NK-92 treated with Interleukin-12 subunit alpha and Interleukin-12 subunit beta, amount 100 ng/mL, for 24 hours (cell line): ENCODE measurements around the gene BAIAP2.
"Not testable (repeated sequence)": the region's sequence is repeated elsewhere in the genome, so short reads cannot be mapped to it uniquely, and the experiment has no call there.

Experiments used
- DNase-seq: peaks from one replicate; lab custom pipeline; 2025; lab: John Stamatoyannopoulos, UW

The BAIAP2 gene

DNA sequence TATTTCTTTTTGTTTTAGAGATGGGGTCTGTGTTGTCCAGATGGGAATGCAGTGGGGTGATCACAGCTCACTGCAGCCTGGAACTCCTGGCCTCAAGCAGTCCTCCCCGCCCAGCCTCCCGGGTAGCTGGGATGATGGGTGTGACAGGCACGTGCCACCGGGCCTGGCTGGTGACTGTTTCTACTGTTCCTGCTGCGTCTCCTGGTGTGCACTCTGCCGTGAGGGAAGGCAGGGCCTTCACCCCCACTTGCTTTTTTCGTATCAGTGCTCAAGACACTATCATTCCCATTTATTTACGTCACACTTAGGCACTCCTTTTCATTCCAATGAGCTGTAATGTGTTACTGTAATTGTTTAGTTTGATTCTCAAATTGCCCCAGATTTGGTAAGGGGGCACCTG is 105.1 kb downstream of the BAIAP2 start:
- DNase-seq: no peak

- DNase-seq: no peak
Measured at GRCh38 chr17:81140695-81141094, 105.7 kb downstream of the BAIAP2 start.

GRCh38 chr17:81142301-81143199 is 107.6 kb downstream of the BAIAP2 start:
- DNase-seq: no peak

GRCh38 chr17:81143200-81143527 is 108.2 kb downstream of the BAIAP2 start:
- no peak for DNase-seq

- no peak for DNase-seq
Measured at GRCh38 chr17:81143717-81144422, 108.9 kb downstream of the BAIAP2 start.

GRCh38 chr17:81144423-81144781 is 109.5 kb downstream of the BAIAP2 start:
- DNase-seq: no peak

- not testable (repeated sequence) for DNase-seq
Measured at GRCh38 chr17:81146208-81146607, 111.3 kb downstream of the BAIAP2 start.

DNA sequence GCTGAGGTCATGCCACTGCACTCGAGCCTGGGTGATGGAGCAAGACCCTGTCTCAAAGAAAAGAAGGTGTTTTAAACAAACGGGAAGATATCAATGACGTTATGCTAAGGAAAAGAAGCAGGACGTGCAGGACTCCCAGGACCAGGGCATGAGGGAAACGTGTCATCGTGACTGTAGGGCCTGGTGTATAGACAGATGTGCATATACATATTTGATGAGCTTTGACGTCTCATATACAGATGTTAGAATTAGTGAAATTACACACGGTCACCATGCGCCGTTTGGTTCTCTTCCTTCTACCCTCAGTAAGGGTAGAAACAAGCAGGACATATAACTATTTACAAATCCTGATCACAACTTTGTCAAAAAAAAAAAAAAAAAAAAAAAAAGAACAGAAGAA is 112.8 kb downstream of the BAIAP2 start:
- no peak for DNase-seq

DNA sequence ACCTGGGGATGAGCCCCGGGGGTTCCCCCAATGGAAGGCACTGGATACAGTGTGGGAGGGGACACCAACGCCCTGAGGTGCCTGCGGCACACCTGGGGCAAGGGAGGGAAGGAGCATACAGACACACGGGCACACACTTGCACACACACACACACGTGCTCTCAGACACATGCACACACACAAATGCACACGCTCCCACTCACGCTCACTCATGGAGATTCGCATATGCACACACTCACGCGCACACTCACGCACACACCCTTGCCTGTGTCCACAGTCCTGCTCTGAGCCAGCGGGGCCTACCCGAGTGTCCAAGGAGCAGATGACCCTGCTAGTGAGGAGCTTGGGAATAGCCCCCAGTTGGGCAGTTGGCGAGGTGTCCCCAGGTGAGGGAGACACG is 113.6 kb downstream of the BAIAP2 start:
- no peak for DNase-seq

GRCh38 chr17:81148986-81149533 is 114.1 kb downstream of the BAIAP2 start:
- no peak for DNase-seq

GRCh38 chr17:81150377-81151077 is 115.6 kb downstream of the BAIAP2 start:
- no peak for DNase-seq

GRCh38 chr17:81151278-81151677 is 116.3 kb downstream of the BAIAP2 start:
- DNase-seq: no peak

DNA sequence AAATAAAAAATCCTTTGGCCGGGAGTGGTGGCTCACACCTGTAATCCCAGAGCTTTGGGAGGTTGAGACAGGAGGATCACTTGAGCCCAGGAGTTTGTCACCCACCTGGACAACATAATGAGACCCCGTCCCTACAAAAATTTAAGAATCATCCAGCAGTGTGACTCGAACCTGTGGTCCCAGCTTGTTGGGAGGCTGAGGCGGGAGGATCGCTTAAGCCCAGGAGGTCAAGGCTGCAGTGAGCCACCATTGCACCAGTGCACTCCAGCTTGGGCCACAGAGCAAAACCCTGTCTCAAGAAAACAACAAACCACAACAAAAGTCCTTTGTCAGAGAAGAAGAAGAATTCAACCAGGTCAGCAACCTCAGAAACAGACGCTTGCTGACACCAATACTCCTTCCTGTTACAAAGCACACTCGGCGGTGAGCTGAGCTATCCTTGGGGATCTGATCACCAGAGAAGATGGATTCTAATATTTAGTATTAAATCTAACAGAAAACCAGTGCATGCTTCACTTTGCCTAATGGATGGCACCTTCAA is 117.4 kb downstream of the BAIAP2 start:
- no peak for DNase-seq

DNA sequence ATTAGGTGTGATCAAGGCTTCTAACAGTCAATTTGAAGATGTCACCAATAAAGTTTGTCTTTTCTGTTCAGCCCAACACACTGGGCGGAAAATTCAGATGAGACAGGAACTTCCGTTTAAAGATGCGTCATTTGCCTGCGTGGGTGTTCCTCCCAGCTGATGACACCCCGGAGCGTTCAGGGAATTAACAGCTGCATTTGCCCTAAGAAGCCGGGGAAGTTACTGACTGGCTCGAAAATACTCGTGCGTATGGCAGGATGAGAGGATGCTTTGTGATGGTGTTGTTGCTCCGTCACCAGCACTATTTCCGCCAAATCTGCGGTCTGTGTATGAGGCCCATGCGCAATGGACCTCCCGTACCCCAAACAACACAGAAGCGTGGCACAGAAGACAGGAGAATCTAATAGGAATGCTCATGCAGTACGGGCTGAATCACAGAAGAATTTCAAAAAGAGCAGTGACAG is 118.4 kb downstream of the BAIAP2 start:
- DNase-seq: no peak

- DNase-seq: not testable (repeated sequence)
Measured at GRCh38 chr17:81154016-81154415, 119.1 kb downstream of the BAIAP2 start.

GRCh38 chr17:81154961-81155360 is 120.0 kb downstream of the BAIAP2 start:
- DNase-seq: no peak

- DNase-seq: no peak
Measured at GRCh38 chr17:81156866-81157805, 122.2 kb downstream of the BAIAP2 start.

DNA sequence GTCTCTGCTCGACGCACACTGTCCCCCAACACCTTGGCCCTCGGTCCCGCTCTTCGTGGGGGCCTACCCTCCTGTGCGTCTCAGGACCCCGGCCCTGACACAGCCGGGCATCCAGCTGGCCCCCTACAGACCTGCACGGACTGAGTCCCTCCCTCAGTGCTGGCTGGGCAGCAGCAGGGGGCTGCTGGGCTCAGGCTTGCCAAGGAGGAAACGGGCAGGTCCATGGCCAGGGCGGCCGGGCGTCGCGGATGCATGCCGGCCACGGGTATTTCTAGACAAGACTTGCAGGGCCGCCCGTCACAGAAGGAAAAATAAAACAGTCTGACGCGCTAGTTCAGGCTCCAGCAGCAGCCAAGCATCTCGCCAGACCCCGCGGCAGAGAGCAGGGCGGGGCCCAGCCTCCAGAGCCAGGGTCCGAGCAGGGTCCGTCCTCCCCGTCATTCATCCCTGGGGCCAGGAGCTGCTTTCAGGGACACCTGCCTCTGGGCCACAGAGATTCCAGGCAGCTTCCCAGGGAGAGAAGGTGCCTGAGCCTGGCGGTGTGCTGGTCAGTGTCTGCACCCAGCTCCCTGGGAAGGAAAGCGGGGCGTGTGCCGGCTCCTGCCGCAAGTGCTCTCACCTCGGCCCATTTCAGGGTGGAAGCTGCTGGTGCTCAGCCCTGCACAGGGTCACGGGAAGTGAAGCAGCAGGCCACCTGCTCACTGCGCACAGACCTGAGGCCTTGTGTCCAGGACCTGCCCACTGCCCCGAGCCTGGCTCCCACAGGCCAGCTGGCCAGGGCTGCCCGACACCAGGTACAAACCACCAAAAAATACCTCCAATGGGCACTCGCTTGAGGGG is 123.1 kb downstream of the BAIAP2 start:
- DNase-seq: no peak

DNA sequence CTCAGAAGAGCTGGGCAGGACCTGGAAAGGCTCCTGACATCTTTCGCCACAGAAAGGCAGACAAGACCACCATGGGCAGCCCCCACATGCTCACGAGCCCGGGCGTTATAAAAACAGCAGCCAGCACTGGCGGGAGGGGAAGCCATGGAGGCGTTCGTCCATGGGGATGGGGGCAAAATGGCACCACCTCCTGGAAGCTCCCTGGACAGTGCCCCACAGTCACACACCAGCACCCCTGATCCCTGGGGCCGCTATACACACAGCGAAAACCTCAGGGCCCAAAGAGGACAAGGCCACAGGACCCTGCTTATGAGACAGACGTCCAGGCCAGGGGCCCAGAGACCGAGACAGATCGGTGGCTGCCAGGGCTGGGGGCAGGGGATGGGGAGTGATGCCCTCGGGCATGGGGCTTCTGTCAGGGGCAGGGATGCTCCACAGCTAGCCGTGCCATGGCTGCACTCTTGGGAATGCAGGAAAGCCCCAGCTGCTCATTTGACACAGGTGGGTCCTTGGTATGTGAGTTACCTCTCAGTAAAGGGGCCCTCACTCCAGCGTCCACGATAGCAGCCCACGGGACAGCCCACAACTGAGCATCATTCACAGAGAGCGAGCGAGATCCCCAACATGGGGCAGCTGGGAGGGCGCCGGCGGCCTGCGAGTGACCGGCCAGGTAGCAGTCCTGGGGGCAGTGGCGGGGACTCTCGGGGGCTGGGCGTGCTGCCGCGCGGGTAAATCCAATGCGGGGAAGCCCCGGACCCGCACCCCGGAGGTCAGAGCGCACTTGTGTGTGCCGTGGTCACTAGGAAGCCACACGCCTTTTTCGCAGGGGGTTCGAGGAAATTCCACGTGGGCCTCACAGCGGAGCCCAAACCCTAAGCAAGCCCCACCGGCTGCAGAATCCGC is 124.0 kb downstream of the BAIAP2 start:
- DNase-seq: no peak
